ENCODE results near the gene ARSD.
"Not testable (repeated sequence)": the region's sequence is repeated elsewhere in the genome, so short reads cannot be mapped to it uniquely, and the experiment has no call there.

The ARSD gene

GRCh38 chrX:2892816-2893215 lies 36.3 kb downstream of the ARSD start:
- DNase-seq (ENCODE audit: low read depth), result no peak

GRCh38 chrX:2890536-2891460 lies 38.3 kb downstream of the ARSD start:
- DNase-seq (ENCODE audit: low read depth), result not testable (repeated sequence)

- DNase-seq (ENCODE audit: low read depth), result not testable (repeated sequence)
These were observed 39.2 kb downstream of the ARSD start for GRCh38 chrX:2889706-2890490.

GRCh38 chrX:2889045-2889605 lies 40.0 kb downstream of the ARSD start:
- no peak for DNase-seq (ENCODE audit: low read depth)

- DNase-seq (ENCODE audit: low read depth), result no peak
These were observed 40.8 kb downstream of the ARSD start for GRCh38 chrX:2888309-2888708.

GRCh38 chrX:2883770-2884169 lies 45.4 kb downstream of the ARSD start:
- no peak for DNase-seq (ENCODE audit: low read depth)

GRCh38 chrX:2879670-2880069 lies 49.5 kb downstream of the ARSD start:
- no peak for DNase-seq (ENCODE audit: low read depth)

- DNase-seq (ENCODE audit: low read depth), result no peak
These were observed 50.6 kb downstream of the ARSD start for GRCh38 chrX:2878563-2878962.

- DNase-seq (ENCODE audit: low read depth), result no peak
These were observed 53.2 kb downstream of the ARSD start for GRCh38 chrX:2875798-2876399.

GRCh38 chrX:2875136-2875481 lies 54.0 kb downstream of the ARSD start:
- DNase-seq (ENCODE audit: low read depth), result no peak

- DNase-seq (ENCODE audit: low read depth), result no peak
These were observed 54.7 kb downstream of the ARSD start for GRCh38 chrX:2874222-2875135.

- no peak for DNase-seq (ENCODE audit: low read depth)
These were observed 56.4 kb downstream of the ARSD start for GRCh38 chrX:2872671-2873277.

GRCh38 chrX:2871831-2872230 lies 57.3 kb downstream of the ARSD start:
- no peak for DNase-seq (ENCODE audit: low read depth)

- no peak for DNase-seq (ENCODE audit: low read depth)
These were observed 58.5 kb downstream of the ARSD start for GRCh38 chrX:2870650-2871049.

GRCh38 chrX:2867206-2867605 lies 61.9 kb downstream of the ARSD start:
- no peak for DNase-seq (ENCODE audit: low read depth)

GRCh38 chrX:2863646-2864045 lies 65.5 kb downstream of the ARSD start:
- no peak for DNase-seq (ENCODE audit: low read depth)

GRCh38 chrX:2862404-2862803 lies 66.7 kb downstream of the ARSD start:
- DNase-seq (ENCODE audit: low read depth), result no peak

GRCh38 chrX:2859197-2859797 lies 69.8 kb downstream of the ARSD start:
- no peak for DNase-seq (ENCODE audit: low read depth)

- DNase-seq (ENCODE audit: low read depth), result no peak
These were observed 71.6 kb downstream of the ARSD start for GRCh38 chrX:2857566-2857965.

GRCh38 chrX:2855761-2856160 lies 73.4 kb downstream of the ARSD start:
- no peak for DNase-seq (ENCODE audit: low read depth)

- no peak for DNase-seq (ENCODE audit: low read depth)
These were observed 74.2 kb downstream of the ARSD start for GRCh38 chrX:2854918-2855317.

Data from activated T-cell treated with anti-CD3 and anti-CD28 coated beads for 48 hours (primary cell).